ENCODE results near the gene CD209.
A peak's percentile ranks its signal among the peaks of the same experiment; 100 is the strongest.

Gene CD209

GRCh38 chr19:7699417-7700401 lies 47.6 kb downstream of the CD209 start (continued):
- TF ChIP-seq ZNF16 (tag by site-specific recombination; IDR thresholded peaks at IDR 0.05; ENCODE audit: low read depth), result 0 out of 2 replicates have a peak, but pooled peaks have one; percentile 27
- no peak for TF ChIP-seq ZSCAN16 (tag by site-specific recombination; IDR thresholded peaks at IDR 0.05)
- no peak for TF ChIP-seq ZNF37A (tag by site-specific recombination; IDR thresholded peaks at IDR 0.05)
- TF ChIP-seq, protein P1, sequence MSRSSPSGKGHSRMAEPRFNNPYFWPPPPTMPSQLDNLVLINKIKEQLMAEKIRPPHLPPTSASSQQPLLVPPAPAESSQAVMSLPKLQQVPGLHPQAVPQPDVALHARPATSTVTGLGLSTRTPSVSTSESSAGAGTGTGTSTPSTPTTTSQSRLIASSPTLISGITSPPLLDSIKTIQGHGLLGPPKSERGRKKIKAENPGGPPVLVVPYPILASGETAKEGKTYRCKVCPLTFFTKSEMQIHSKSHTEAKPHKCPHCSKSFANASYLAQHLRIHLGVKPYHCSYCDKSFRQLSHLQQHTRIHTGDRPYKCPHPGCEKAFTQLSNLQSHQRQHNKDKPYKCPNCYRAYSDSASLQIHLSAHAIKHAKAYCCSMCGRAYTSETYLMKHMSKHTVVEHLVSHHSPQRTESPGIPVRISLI (tag by site-specific recombination; IDR thresholded peaks at IDR 0.05), result peak; percentile 34; the same call in 1 of the 2 replicates
- TF ChIP-seq, protein P2, sequence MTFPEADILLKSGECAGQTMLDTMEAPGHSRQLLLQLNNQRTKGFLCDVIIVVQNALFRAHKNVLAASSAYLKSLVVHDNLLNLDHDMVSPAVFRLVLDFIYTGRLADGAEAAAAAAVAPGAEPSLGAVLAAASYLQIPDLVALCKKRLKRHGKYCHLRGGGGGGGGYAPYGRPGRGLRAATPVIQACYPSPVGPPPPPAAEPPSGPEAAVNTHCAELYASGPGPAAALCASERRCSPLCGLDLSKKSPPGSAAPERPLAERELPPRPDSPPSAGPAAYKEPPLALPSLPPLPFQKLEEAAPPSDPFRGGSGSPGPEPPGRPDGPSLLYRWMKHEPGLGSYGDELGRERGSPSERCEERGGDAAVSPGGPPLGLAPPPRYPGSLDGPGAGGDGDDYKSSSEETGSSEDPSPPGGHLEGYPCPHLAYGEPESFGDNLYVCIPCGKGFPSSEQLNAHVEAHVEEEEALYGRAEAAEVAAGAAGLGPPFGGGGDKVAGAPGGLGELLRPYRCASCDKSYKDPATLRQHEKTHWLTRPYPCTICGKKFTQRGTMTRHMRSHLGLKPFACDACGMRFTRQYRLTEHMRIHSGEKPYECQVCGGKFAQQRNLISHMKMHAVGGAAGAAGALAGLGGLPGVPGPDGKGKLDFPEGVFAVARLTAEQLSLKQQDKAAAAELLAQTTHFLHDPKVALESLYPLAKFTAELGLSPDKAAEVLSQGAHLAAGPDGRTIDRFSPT (tag by site-specific recombination; IDR thresholded peaks at IDR 0.05), result no peak
- no peak for TF ChIP-seq OSR2 (tag by site-specific recombination; IDR thresholded peaks at IDR 0.05)
- TF ChIP-seq GLIS2 (tag by site-specific recombination; IDR thresholded peaks at IDR 0.05), result no peak
- no peak for TF ChIP-seq ZNF580 (tag by site-specific recombination; IDR thresholded peaks at IDR 0.05)
- TF ChIP-seq ZNF513 (tag by site-specific recombination; IDR thresholded peaks at IDR 0.05), result no peak
- no peak for TF ChIP-seq ZNF624 (tag by site-specific recombination; IDR thresholded peaks at IDR 0.05)
- TF ChIP-seq KLF1 (tag by site-specific recombination; IDR thresholded peaks at IDR 0.05), result peak; percentile 34
- TF ChIP-seq, protein P3, sequence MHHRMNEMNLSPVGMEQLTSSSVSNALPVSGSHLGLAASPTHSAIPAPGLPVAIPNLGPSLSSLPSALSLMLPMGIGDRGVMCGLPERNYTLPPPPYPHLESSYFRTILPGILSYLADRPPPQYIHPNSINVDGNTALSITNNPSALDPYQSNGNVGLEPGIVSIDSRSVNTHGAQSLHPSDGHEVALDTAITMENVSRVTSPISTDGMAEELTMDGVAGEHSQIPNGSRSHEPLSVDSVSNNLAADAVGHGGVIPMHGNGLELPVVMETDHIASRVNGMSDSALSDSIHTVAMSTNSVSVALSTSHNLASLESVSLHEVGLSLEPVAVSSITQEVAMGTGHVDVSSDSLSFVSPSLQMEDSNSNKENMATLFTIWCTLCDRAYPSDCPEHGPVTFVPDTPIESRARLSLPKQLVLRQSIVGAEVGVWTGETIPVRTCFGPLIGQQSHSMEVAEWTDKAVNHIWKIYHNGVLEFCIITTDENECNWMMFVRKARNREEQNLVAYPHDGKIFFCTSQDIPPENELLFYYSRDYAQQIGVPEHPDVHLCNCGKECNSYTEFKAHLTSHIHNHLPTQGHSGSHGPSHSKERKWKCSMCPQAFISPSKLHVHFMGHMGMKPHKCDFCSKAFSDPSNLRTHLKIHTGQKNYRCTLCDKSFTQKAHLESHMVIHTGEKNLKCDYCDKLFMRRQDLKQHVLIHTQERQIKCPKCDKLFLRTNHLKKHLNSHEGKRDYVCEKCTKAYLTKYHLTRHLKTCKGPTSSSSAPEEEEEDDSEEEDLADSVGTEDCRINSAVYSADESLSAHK (tag by site-specific recombination; IDR thresholded peaks at IDR 0.05), result no peak
- TF ChIP-seq ZNF660 (tag by site-specific recombination; IDR thresholded peaks at IDR 0.05), result no peak; the same call in 1 of the 2 replicates
- no peak for TF ChIP-seq HOXC10 (CRISPR knock-in tag; IDR thresholded peaks at IDR 0.05)
- no peak for TF ChIP-seq KLF10 (tag by site-specific recombination; IDR thresholded peaks at IDR 0.05)
- no peak for TF ChIP-seq ZNF132 (tag by site-specific recombination; IDR thresholded peaks at IDR 0.05; ENCODE audit: borderline replicate concordance)
- TF ChIP-seq ZNF518A (tag by site-specific recombination; conservative IDR thresholded peaks at IDR 0.05; ENCODE audit: low read depth), result no peak
- TF ChIP-seq WT1 (tag by site-specific recombination; IDR thresholded peaks at IDR 0.05), result no peak
- no peak for TF ChIP-seq GLI2 (tag by site-specific recombination; IDR thresholded peaks at IDR 0.05; ENCODE audit: borderline replicate concordance, low read depth)
- TF ChIP-seq ZNF146 (tag by site-specific recombination; IDR thresholded peaks at IDR 0.05), result no peak
- no peak for TF ChIP-seq SCRT1 (tag by site-specific recombination; IDR thresholded peaks at IDR 0.05; ENCODE audit: borderline replicate concordance)
- no peak for TF ChIP-seq RBAK (tag by site-specific recombination; IDR thresholded peaks at IDR 0.05)
- peak; percentile 24; the same call in 1 of the 2 replicates for TF ChIP-seq ZNF398 (tag by site-specific recombination; IDR thresholded peaks at IDR 0.05)
- no peak for TF ChIP-seq ZNF239 (tag by site-specific recombination; IDR thresholded peaks at IDR 0.05)

Measured in HEK293 (cell line).